ENCODE measurements around the gene SLIT1. TPM values are rescaled to one million over a fixed set of nuclear protein-coding genes. Genes with fewer than 3 reads are reported as not detected.

SLIT1 gene
- total and polyA plus RNA-seq, 2 donors (not counting 1 experiment from before 2014, with no cell fraction given): 0.15 to 0.49 TPM

DNA sequence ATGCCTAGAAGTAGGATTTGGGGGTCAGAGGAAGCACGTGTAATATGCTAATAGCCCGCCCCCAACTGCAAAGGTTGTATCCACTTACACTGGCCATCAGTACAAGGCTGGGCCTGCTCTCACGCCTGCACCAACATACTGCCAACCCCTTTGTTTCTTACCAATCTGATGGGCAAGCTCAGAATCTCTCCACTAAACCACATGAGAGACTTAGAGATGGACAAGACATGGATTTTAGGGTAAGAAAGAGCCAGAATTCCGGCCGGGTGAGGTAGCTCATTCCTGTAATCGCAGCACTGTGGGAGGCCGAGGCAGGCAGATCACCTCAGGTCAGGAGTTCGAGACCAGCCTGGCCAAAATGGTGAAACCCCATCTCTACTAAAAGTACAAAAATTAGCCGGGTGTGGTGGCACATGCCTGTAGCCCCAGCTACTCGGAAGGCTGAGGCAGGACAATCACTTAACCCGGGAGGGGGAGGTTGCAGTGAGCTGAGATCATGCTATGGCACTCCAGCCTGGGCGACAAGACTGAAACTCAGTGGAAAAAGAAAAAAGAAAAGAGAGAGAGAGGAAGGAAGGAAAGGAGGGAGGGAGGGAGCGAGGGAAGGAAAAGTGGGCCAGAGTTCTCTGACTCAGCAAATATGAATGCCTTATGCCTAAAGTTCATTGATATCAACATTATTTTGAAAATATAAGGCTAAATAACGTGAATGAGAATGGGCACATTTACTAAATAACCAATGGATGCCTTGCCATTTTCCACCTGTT is 162.2 kb downstream of the SLIT1 start:
- DNase-seq: no peak
- intact Hi-C loops (cut with micrococcal nuclease): loop anchor here (2.0 to 10.0 kb wide), 2 partner anchors 259 to 383 kb away; no protein-coding TSS in a partner anchor
- 89% methylated on average over 9 of the region's 14 CpGs for WGBS (ENCODE audit: insufficient coverage)
- ATAC-seq (ENCODE audit: low read depth): no peak
- POLR2A ChIA-PET: no interaction called here
- Histone ChIP-seq H3K9ac (ENCODE audit: low read length) (no peak overlapping the region), H4K20me1 (ENCODE audit: control insufficient read depth, insufficient read depth, low read length, poor library complexity, severe bottlenecking) (no peaks in the 10 kb centered on the region), H2AFZ (ENCODE audit: insufficient read depth, low read depth, low read length, poor library complexity, severe bottlenecking) (no peak overlapping the region), H3K4me1 (ENCODE audit: control insufficient read depth in 2 of 2, insufficient read depth in 2 of 2, low read length in 2 of 2) (peaks cover 0 to 4% of the 10 kb centered on the region in 2 donors), H3K36me3 (replicated peaks in 1 of 2; ENCODE audit: control extremely low read depth in 1 of 2, control insufficient read depth in 1 of 2, extremely low read depth in 1 of 2, insufficient read depth in 2 of 2, low read length in 1 of 2) (no peaks in the 10 kb centered on the region), H3K9me3 (ENCODE audit: control extremely low read depth in 1 of 3, control insufficient read depth in 2 of 3, insufficient read depth in 1 of 3, low read length in 2 of 3) (no peaks in the 10 kb centered on the region), H3K4me3 (ENCODE audit: control extremely low read depth in 1 of 5, extremely low read depth in 1 of 5, insufficient read depth in 1 of 5, low read depth in 2 of 5, low read length in 4 of 5) (no peak overlapping the region), H3K27me3 (replicated peaks in 1 of 4; ENCODE audit: control extremely low read depth in 1 of 4, control insufficient read depth in 3 of 4, insufficient read depth in 4 of 4, low read length in 3 of 4) (peaks cover 0 to 3% (median 0%) of the 10 kb centered on the region in 4 experiments), H3K27ac (ENCODE audit: low read length in 2 of 2) (no peak overlapping the region), H3K4me2 (replicated peaks; ENCODE audit: low read depth, low read length, poor library complexity, severe bottlenecking) (no peak overlapping the region), H3K79me2 (ENCODE audit: control insufficient read depth, insufficient read depth, low read length) (no peaks in the 10 kb centered on the region)
- TF ChIP-seq EZH2 (IDR thresholded peaks at IDR 0.05; ENCODE audit: borderline replicate concordance, insufficient read depth, low read depth, low read length, poor library complexity, severe bottlenecking): no peak
- TF ChIP-seq, protein P1, sequence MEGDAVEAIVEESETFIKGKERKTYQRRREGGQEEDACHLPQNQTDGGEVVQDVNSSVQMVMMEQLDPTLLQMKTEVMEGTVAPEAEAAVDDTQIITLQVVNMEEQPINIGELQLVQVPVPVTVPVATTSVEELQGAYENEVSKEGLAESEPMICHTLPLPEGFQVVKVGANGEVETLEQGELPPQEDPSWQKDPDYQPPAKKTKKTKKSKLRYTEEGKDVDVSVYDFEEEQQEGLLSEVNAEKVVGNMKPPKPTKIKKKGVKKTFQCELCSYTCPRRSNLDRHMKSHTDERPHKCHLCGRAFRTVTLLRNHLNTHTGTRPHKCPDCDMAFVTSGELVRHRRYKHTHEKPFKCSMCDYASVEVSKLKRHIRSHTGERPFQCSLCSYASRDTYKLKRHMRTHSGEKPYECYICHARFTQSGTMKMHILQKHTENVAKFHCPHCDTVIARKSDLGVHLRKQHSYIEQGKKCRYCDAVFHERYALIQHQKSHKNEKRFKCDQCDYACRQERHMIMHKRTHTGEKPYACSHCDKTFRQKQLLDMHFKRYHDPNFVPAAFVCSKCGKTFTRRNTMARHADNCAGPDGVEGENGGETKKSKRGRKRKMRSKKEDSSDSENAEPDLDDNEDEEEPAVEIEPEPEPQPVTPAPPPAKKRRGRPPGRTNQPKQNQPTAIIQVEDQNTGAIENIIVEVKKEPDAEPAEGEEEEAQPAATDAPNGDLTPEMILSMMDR (IDR thresholded peaks at IDR 0.05): no peak
- Mint-ChIP-seq H3K4me1 (peaks cover 8% of the 10 kb centered on the region), H3K4me3 (no peak overlapping the region), H3K9me3 (ENCODE audit: insufficient read depth) (no peaks in the 10 kb centered on the region), H3K27me3 (no peaks in the 10 kb centered on the region), H3K27ac (no peak overlapping the region)
- CTCF ChIA-PET: interaction anchor here (2.1 to 2.9 kb wide), 3 partner anchors 14 to 382 kb away, joined by 13 to 29 read pairs (median 28); no protein-coding TSS in a partner anchor

DNA sequence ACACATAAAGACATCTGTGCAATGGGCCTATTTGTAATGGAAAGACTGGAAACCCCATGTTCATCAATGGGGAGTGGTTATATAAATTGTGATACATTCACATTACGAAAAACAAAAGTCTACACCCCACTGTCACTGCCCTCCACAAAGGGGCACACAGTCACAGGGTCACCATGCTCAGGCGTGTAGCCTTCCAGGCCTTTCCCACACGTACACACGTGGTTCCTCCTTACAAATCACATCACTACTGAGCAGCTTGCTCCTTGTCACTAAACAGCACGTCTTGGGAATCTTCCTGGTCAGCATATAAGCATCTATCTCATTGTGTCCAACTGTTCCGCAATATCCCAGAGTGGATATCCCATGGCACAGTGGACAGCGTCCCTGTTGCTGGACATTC is 163.1 kb downstream of the SLIT1 start:
- Histone ChIP-seq H3K4me3 (ENCODE audit: control extremely low read depth in 1 of 5, extremely low read depth in 1 of 5, insufficient read depth in 1 of 5, low read depth in 2 of 5, low read length in 4 of 5) (no peak overlapping the region), H3K27me3 (replicated peaks in 1 of 4; ENCODE audit: control extremely low read depth in 1 of 4, control insufficient read depth in 3 of 4, insufficient read depth in 4 of 4, low read length in 3 of 4) (peaks cover 0 to 3% (median 0%) of the 10 kb centered on the region in 4 experiments), H3K9me3 (ENCODE audit: control extremely low read depth in 1 of 3, control insufficient read depth in 2 of 3, insufficient read depth in 1 of 3, low read length in 2 of 3) (no peaks in the 10 kb centered on the region), H3K27ac (ENCODE audit: low read length in 2 of 2) (no peak overlapping the region), H3K4me1 (ENCODE audit: control insufficient read depth in 2 of 2, insufficient read depth in 2 of 2, low read length in 2 of 2) (peaks cover 0 to 4% of the 10 kb centered on the region in 2 donors), H3K36me3 (replicated peaks in 1 of 2; ENCODE audit: control extremely low read depth in 1 of 2, control insufficient read depth in 1 of 2, extremely low read depth in 1 of 2, insufficient read depth in 2 of 2, low read length in 1 of 2) (no peaks in the 10 kb centered on the region), H3K79me2 (ENCODE audit: control insufficient read depth, insufficient read depth, low read length) (no peaks in the 10 kb centered on the region), H3K9ac (ENCODE audit: low read length) (no peak overlapping the region), H4K20me1 (ENCODE audit: control insufficient read depth, insufficient read depth, low read length, poor library complexity, severe bottlenecking) (no peaks in the 10 kb centered on the region), H3K4me2 (replicated peaks; ENCODE audit: low read depth, low read length, poor library complexity, severe bottlenecking) (no peak overlapping the region), H2AFZ (ENCODE audit: insufficient read depth, low read depth, low read length, poor library complexity, severe bottlenecking) (no peak overlapping the region)
- H3K27ac Mint-ChIP-seq: no peak overlapping the region
- TF ChIP-seq, protein P1 (IDR thresholded peaks at IDR 0.05): no peak
- no peak for TF ChIP-seq EZH2 (IDR thresholded peaks at IDR 0.05; ENCODE audit: borderline replicate concordance, insufficient read depth, low read depth, low read length, poor library complexity, severe bottlenecking)
- no peaks in the 10 kb centered on the region for H3K9me3 Mint-ChIP-seq (ENCODE audit: insufficient read depth)
- CTCF ChIA-PET: interaction anchor here (0.6 to 1.4 kb wide), 2 partner anchors 15 to 214 kb away, joined by 3 to 6 read pairs; no protein-coding TSS in a partner anchor
- WGBS (ENCODE audit: insufficient coverage): 100% methylated on average over 6 of the region's 7 CpGs
- intact Hi-C loops (cut with micrococcal nuclease): loop anchor here (10.0 kb wide), 1 partner anchor 258 kb away; no protein-coding TSS in a partner anchor
- H3K27me3 Mint-ChIP-seq: no peaks in the 10 kb centered on the region
- no peak overlapping the region for H3K4me3 Mint-ChIP-seq
- DNase-seq (no peak), ATAC-seq (ENCODE audit: low read depth) (no peak)
- POLR2A ChIA-PET: no interaction called here
- H3K4me1 Mint-ChIP-seq: peaks cover 8% of the 10 kb centered on the region
